ENCODE measurements around the gene ZNF277. TPM values are rescaled to one million over a fixed set of nuclear protein-coding genes. Genes with fewer than 3 reads are reported as not detected.

The ZNF277 gene
- total RNA-seq, 1 experiment from 2014 or later: 21.3 TPM

- Histone ChIP-seq H2AFZ (ENCODE audit: low read depth, low read length, poor library complexity, severe bottlenecking) (no peak overlapping the region), H4K20me1 (ENCODE audit: insufficient read depth) (no peaks in the 10 kb centered on the region), H3K9me2 (ENCODE audit: insufficient read depth) (no peaks in the 10 kb centered on the region), H3K9ac (ENCODE audit: low read length) (no peak overlapping the region), H3K4me1 (ENCODE audit: control insufficient read depth in 1 of 2, insufficient read depth in 2 of 2, low read length in 2 of 2) (no peaks in the 10 kb centered on the region), H3K36me3 (ENCODE audit: control insufficient read depth in 1 of 2, insufficient read depth in 2 of 2, low read length in 2 of 2) (no peaks in the 10 kb centered on the region), H3K79me2 (ENCODE audit: insufficient read depth, low read length) (no peaks in the 10 kb centered on the region), H3K4me2 (ENCODE audit: low read length) (no peak overlapping the region), H3K27ac (ENCODE audit: low read depth, low read length) (no peak overlapping the region), H3K9me3 (ENCODE audit: control insufficient read depth in 1 of 2, insufficient read depth in 1 of 2, low read depth in 1 of 2, low read length in 2 of 2) (no peaks in the 10 kb centered on the region), H3K27me3 (ENCODE audit: insufficient read depth, low read length) (no peaks in the 10 kb centered on the region), H3K4me3 (replicated peaks in 1 of 2; ENCODE audit: low read depth in 1 of 2, low read length in 2 of 2) (no peak overlapping the region)
- ChIA-PET POLR2A (no interaction called here), RAD21 (ENCODE audit: low non-redundant PET in 1 of 2, low total read pairs in 2 of 2, uncharacterized antibody in 2 of 2, unreplicated experiment in 2 of 2) (no interaction called here), CTCF (no interaction called here)
- TF ChIP-seq CBX3 (IDR thresholded peaks at IDR 0.05; ENCODE audit: low read depth) (no peak), RAD21 (IDR thresholded peaks at IDR 0.05; ENCODE audit: low read depth) (no peak), ZNF274 (IDR thresholded peaks at IDR 0.05; ENCODE audit: low read depth, low read length) (no peak), ATF3 (IDR thresholded peaks at IDR 0.05) (no peak), CEBPB (IDR thresholded peaks at IDR 0.05; ENCODE audit: low read depth) (no peak), POLR2AphosphoS5 (IDR thresholded peaks at IDR 0.05; ENCODE audit: low read depth, low read length) (no peak), REST (IDR thresholded peaks at IDR 0.05; ENCODE audit: low read depth) (no peak), ZFX (IDR thresholded peaks at IDR 0.05) (no peak), EGR1 (IDR thresholded peaks at IDR 0.05; ENCODE audit: low read depth) (no peak), ZBTB33 (IDR thresholded peaks at IDR 0.05; ENCODE audit: extremely low read depth, insufficient replicate concordance, low read length) (no peak), TCF7L2 (IDR thresholded peaks at IDR 0.05; ENCODE audit: borderline replicate concordance, extremely low read depth, insufficient read depth, insufficient read length) (no peak), YY1 (IDR thresholded peaks at IDR 0.05; ENCODE audit: extremely low read depth, insufficient replicate concordance, low read depth, low read length) (no peak), POLR2A (IDR thresholded peaks at IDR 0.05; ENCODE audit: borderline replicate concordance, extremely low read depth, insufficient read depth, insufficient read length) (no peak)
- intact Hi-C loops (cut with micrococcal nuclease): no loop called here
- ATAC-seq: no peak
- BruUV-seq (replicated peaks): no TSS peak
- DNase-seq (ENCODE audit: low read depth, low spot score): no peak
These were observed 16.4 kb upstream of the ZNF277 start for GRCh38 chr7:112190120-112190519.

Measured in HCT116 (cell line).